CD4-positive, alpha-beta T cell treated with Interferon gamma for 1 hour (primary cell): ENCODE measurements around the gene MACROD2.

Experiments used
- DNase-seq: peaks from one replicate; pipeline ENCODE4 v3.0.0-alpha.2; 2020

The MACROD2 gene

DNA sequence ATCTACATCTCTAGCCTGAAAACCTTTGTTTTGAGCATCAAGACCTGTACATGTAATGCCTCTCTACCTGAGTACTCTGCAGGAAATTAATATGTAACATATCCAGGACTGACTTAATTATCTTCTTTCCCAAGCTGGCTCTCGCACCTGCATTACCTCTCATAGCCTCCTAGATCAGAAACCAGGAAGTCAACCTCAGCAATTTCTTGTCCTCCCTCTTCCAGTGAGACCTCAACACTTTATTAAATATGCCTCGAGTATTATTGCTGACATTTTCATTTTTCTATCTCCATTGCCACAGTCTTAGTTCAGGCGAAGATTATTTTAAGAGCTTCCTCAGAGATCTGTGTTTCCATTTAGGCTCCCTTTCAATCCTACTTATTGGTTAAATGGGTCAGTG, 69.0 kb downstream of the MACROD2 start:
- no peak for DNase-seq

GRCh38 chr20:14064921-14065320, 69.6 kb downstream of the MACROD2 start:
- no peak for DNase-seq

GRCh38 chr20:14065774-14066173, 70.5 kb downstream of the MACROD2 start:
- DNase-seq, result no peak

DNA sequence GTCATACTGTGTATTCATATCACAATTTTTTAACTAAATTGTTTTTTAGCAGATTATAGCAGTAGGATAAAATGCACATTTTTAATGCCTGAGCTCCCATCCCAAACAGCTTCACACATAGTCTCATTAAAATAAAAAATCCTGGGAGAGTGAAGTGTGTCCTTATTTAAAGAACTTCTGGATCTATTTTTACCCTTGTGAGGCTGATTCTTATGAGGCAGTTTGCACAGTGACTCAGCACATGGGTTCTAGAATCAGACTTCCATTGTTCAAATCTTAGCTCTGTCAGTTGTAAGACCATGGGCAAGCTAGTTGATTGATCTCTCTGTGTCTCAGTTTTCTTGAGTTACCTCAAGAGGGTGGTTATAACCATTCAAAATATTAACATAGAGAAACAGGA, 72.3 kb downstream of the MACROD2 start:
- DNase-seq, result no peak

DNA sequence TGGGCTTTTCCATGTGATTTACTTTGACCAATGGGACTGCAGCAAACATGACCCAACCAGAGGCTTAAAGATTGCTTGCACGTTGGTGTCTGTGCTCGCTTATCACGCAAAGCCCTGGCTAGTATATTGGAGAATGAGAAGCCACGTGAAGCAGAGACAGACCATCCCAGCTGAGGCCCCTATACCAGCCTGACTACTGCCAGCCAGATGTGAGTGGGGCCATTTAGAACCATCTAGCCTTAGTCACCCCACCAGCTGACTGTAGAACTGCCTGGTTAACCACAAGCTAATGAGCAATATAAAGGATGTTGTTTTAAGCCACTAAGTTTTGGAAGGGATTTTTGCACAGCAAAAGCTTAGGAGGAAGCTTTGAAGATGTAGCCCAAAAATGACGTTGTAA, 74.5 kb downstream of the MACROD2 start:
- DNase-seq, result no peak

GRCh38 chr20:14093652-14094051, 98.3 kb downstream of the MACROD2 start:
- DNase-seq, result no peak

DNA sequence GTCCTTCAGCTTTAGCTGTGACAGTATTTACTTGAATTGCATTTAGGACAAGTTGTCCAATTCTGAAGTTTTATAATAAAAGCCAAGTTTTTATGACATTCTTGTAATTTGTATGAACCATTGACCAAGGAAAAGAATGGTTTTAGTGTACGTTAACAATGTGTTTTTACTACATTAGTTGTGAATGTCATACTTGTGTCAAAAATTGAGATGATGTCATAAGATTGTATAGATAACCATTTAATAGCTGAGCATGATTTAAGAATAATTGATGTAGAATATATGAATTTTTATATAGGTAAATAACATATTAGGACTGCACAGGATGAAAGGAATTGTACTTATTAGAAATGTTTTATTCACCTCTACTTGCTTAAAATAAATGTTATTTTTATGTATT, 102.9 kb downstream of the MACROD2 start:
- DNase-seq, result no peak

DNA sequence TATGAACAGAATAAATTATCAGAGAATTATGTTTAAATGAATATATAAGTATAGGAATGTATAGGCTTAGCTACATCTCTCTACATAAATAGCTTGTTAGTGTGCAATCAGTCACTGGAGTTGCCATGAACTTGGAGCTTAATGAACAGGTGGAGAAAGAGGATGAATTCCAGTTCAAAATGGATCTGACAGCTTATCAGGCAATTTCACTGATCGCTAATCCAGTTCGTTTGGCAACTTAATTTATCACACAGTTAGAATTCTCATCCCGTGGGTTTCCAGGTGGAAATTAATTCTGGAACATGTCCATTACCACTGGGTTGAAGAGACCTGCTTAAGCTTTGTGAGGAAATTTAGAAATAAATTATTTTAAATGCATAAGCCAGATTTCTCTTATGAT, 118.1 kb downstream of the MACROD2 start:
- DNase-seq, result no peak

- no peak for DNase-seq
Observed at GRCh38 chr20:14114065-14114704, 118.9 kb downstream of the MACROD2 start.

DNA sequence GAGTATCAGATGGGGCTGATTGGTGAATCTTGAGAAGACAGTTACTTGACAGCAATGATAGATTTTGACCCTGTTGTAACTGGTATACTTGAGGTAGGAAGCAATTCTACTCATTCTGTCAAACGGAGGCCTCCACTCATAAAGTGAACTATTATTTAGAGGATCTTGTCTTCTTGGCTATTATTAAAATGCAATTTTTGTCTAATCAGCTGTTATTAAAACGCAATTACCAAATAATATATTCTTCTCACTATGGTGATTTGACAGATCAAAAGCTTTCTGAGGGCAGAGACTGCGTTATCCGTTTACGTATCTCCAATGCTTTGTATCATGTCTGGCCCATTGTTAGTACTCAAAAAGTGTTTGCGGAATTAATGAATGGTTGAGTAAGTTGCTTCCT, 120.7 kb downstream of the MACROD2 start:
- no peak for DNase-seq

GRCh38 chr20:14117768-14118167, 122.5 kb downstream of the MACROD2 start:
- no peak for DNase-seq

DNA sequence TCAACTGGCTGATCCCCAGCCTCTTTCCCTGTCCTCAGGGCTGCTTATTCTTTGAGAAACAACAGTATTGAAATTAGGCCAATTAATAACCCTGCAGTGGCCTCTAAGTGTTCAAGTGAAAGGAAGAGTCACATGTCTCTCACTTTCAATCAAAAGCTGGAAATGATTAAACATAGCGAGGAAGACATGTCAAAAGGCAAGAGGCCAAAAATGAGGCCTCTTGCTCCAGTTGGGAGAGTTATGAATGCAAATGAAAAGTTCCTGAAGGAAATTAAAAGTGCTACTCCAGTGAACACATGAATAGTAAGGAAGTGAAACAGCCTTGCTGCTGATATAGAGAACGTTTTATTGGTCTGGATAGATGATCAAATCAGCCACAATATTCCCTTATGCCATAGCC, 131.5 kb downstream of the MACROD2 start:
- no peak for DNase-seq

GRCh38 chr20:14127514-14128223, 132.4 kb downstream of the MACROD2 start:
- no peak for DNase-seq

DNA sequence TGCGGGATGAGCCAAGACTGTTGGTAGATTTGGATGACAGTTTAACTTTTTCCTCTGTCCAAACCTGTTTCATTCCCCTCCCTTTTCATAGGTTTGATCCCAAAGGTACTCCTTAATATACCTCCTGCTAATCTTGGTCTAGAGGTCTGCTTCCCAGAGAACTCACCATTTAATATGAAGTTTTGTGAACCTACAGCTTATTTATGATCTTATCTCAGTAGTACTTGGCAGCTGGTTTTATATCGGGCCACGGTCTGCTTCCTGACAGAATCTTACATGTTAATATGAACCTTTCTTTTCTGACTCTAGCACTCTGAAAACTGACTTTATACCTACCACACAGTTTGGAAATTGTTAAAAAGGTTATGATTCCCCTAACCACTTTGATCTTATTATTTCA, 138.7 kb downstream of the MACROD2 start:
- no peak for DNase-seq

DNA sequence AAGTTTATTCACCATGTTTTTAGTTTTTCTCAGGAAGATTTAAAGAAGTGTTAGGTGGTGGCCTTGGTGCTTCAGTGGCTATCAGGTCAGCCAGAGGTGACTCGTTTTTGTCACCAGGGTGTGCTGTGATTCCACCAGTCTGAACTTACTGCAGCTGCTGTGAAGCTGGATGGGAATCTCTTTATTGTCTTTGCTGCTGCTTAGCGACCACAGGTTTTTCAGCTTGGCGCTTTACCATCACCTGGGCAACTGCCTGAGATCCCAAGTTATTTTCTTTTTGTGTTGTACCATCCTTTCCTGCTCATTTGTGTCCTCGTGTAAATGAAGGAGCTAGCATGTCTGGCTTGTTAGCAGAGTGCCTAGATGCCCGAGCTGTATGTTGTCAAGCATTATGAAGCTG, 146.9 kb downstream of the MACROD2 start:
- DNase-seq, result no peak

GRCh38 chr20:14142964-14143627, 147.8 kb downstream of the MACROD2 start:
- no peak for DNase-seq

DNA sequence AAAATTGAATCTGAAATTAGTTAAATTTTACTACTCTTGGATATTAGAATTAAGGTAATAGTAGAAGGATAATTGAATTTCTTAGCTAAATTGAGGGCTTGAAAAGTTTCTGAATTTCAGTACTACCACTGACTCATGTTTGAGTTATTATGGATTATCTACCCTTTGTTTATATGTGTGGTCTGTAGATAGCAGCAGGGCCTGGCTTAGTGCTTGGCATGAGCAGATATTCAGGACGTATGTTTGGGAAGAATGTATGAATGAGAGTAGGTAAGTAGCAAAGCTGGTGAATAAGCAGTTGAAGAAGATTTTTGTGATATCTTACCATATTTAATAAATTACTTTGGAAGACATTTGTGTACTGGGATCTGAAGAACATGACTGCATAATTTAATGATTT, 152.7 kb downstream of the MACROD2 start:
- no peak for DNase-seq

GRCh38 chr20:14155361-14155760, 160.0 kb downstream of the MACROD2 start:
- DNase-seq, result no peak

DNA sequence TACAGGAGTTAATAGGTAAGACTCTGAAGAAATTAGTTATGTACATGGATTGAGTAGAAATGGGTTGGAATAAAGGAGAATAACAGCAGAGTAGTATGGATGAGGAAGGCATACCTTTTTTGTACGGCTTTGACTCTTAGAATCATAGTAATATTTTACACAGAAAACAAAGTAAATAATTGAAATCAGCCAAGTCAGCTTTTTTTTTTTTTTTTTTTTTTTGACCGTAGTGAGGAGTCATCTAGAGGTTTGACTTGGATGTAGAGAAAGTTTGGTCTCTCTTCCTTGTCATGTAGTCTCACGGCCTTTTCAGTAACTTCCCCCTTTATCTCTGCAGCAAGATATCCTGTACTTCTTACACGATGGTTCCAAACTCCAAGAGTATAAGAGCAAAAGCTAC, 183.2 kb downstream of the MACROD2 start:
- no peak for DNase-seq

DNA sequence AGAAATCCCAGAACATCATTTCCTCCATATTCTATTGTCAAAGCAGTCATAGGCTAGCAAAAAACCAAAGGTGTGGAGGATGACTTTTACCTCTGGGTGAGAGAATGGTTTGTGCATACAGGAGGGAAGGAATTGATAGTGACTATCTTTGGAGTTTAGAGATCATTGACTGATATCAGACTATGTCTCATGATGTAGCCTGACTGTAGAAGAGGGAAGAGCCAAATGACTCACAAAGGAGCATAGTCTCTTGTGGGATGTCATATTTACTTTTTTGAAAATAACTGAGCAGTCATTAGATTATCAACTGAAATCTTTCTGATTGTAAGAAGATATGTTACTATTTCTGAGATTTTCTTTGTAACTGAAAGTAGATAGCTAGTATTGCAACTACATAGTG, 183.6 kb downstream of the MACROD2 start:
- no peak for DNase-seq

DNA sequence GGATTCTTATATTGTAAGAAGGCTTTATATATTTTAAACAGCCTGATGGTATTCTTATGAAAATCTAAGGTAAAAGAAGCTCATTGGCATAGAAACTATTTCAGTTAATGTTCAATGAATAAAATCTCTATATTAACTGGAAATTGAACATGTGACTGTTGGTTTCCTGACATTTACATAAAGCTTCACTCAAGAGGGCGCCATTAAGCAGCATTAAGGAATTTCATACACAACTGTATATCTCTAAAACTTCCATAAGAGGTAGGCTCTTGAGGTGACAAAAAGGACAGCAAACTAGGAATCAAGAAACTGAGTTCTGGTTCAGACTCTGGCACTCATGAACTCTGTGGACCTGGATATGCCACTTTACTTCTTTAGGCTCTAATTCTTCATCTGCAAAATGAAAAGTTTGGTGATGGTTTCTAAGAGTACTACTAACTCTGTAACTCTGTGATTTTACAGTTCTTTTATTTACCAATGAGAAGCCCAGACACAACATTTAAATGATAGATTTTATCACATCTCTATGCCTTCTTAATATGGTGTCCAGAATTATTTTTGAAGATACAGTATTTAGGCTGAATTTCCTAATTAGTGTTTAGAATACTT, 194.6 kb downstream of the MACROD2 start:
- no peak for DNase-seq

DNA sequence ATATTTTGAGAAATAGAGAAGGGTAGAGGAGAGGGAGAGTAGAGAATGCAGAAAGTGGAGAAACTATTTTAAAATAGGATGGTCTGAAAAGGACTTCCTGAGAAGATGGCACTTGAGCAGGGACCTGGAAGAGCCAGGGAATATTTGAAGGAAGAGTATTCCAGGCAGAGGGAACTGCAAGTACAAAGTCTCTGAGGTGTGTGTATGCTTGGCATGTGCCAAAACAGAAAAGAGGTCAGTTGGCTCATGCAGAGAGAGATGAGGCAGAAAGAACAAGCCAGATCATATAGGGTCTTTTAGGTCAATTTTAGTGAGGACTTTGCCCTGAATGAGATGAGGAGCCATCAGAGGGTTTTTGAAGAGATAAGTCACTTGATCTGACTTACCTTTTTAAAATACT, 196.2 kb downstream of the MACROD2 start:
- DNase-seq, result no peak

DNA sequence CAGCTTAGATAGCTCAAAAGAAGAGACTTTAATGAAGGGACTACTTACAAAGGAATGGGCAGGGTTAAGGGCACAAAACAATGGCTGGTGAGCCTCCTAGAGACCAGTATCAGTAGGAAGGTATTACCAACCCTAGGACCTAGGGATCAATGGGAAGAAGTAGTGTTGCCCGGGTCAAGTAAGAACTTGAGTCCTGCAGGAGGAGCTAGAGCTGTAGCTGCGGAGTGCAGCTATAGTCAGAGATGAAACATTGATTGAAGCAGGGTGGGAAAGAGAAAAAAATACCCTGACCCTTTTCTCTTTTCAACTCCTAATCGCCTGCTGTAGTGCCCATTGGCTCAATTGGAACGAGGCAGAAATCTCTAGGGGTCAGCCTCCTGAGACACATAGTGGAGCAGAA, 198.1 kb downstream of the MACROD2 start:
- no peak for DNase-seq

DNA sequence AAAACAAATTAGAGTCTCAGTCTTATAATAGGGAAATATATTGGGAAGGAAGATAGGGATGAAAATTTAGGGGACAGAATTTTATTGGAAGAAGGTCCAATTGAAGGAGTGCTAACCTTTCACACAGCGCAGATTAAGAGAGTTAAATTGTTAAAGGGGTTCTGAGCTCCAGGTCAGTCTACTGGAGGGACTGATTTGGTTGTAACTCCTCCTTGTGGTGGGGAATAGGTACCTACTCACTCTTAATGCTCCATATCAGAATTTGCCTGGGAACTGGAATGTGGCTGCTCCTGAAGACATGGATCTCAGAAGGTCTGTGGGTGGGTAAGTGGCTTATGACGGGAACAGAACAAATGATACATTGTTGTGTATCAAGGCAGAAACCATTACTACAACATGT, 198.6 kb downstream of the MACROD2 start:
- no peak for DNase-seq
